Glomerular visceral epithelial cell (primary cell): ENCODE measurements around the gene ADGRG7.
A peak's percentile ranks its signal among the peaks of the same experiment; 100 is the strongest.
"Not testable (repeated sequence)": the region's sequence is repeated elsewhere in the genome, so short reads cannot be mapped to it uniquely, and the experiment has no call there.

Experiments
- DNase-seq: peaks from one replicate; pipeline ENCODE4 v3.0.0-alpha.2; 2016; ENCODE audit errors: extremely low spot score

Gene ADGRG7

GRCh38 chr3:100609305-100609704 lies at the start of gene ADGRG7:
Gene ADGRG7 (plus strand): TSS chr3:100609601. CDS start chr3:100609857, 256 bp downstream.
- DNase-seq = no peak

- DNase-seq = no peak
These were observed 49.0 kb upstream of the ADGRG7 start for GRCh38 chr3:100560426-100560825.

- DNase-seq = no peak
These were observed 47.8 kb upstream of the ADGRG7 start for GRCh38 chr3:100561459-100562158.

- DNase-seq = no peak
These were observed 47.1 kb upstream of the ADGRG7 start for GRCh38 chr3:100562224-100562857.

- no peak for DNase-seq
These were observed 46.2 kb upstream of the ADGRG7 start for GRCh38 chr3:100563228-100563627.

- DNase-seq = no peak
These were observed 45.7 kb upstream of the ADGRG7 start for GRCh38 chr3:100563652-100564211.

GRCh38 chr3:100570811-100571210 lies 38.6 kb upstream of the ADGRG7 start:
- DNase-seq = no peak

- no peak for DNase-seq
These were observed 34.9 kb upstream of the ADGRG7 start for GRCh38 chr3:100574536-100574935.

GRCh38 chr3:100575704-100576103 lies 33.7 kb upstream of the ADGRG7 start:
- DNase-seq = no peak

GRCh38 chr3:100577382-100578008 lies 31.9 kb upstream of the ADGRG7 start:
- DNase-seq = no peak

- DNase-seq = no peak
These were observed 30.8 kb upstream of the ADGRG7 start for GRCh38 chr3:100578646-100579045.

- DNase-seq = no peak
These were observed 29.3 kb upstream of the ADGRG7 start for GRCh38 chr3:100580147-100580546.

- no peak for DNase-seq
These were observed 27.8 kb upstream of the ADGRG7 start for GRCh38 chr3:100581650-100582049.

- DNase-seq = not testable (repeated sequence)
These were observed 27.2 kb upstream of the ADGRG7 start for GRCh38 chr3:100582157-100582556.

- DNase-seq = no peak
These were observed 25.2 kb upstream of the ADGRG7 start for GRCh38 chr3:100584101-100584660.

- DNase-seq = no peak
These were observed 22.6 kb upstream of the ADGRG7 start for GRCh38 chr3:100586832-100587231.

GRCh38 chr3:100588251-100588650 lies 21.1 kb upstream of the ADGRG7 start:
- DNase-seq = no peak

GRCh38 chr3:100590114-100590839 lies 19.1 kb upstream of the ADGRG7 start:
- peak; percentile 76 for DNase-seq

- no peak for DNase-seq
These were observed 18.6 kb upstream of the ADGRG7 start for GRCh38 chr3:100590840-100591147.

GRCh38 chr3:100591411-100591810 lies 18.0 kb upstream of the ADGRG7 start:
- DNase-seq = peak; percentile 32

- DNase-seq = peak; percentile 30
These were observed 9.0 kb upstream of the ADGRG7 start for GRCh38 chr3:100600181-100601042.
